Sigmoid colon (tissue), 7 donors: ENCODE data around the gene SIVA1. TPM values are rescaled to one million over a fixed set of nuclear protein-coding genes. Genes with fewer than 3 reads are reported as not detected.

ENCODE experiments used
- DNase-seq: peaks from one replicate; pipeline ENCODE4 v3.0.0-alpha.2; 2019
- H3K27ac ChIP-seq, 4 donors: fragments of 200-600 bp; sonication (generic); one replicate each; pipeline ENCODE4 v1.5.1; 2016 to 2019; ENCODE audit warnings: mild to moderate bottlenecking in 1 of 4
- H3K27me3 ChIP-seq, 3 donors: fragments of 200-600 bp; sonication (generic); one replicate each; pipeline ENCODE4 v1.5.1; 2019; ENCODE audit warnings: mild to moderate bottlenecking in 1 of 3
- H3K36me3 ChIP-seq, 4 donors: fragments of 200-600 bp; sonication (generic); one replicate each; pipeline ENCODE4 v1.5.1; 2016 to 2019
- H3K4me1 ChIP-seq, 4 donors: fragments of 200-600 bp; sonication (generic); one replicate each; pipeline ENCODE4 v1.5.1; 2017 to 2019
- H3K4me3 ChIP-seq, 4 donors: fragments of 200-600 bp; sonication (generic); one replicate each; pipeline ENCODE4 v1.5.1; 2017 to 2019; ENCODE audit warnings: mild to moderate bottlenecking in 2 of 4, moderate library complexity in 1 of 4
- H3K9me3 ChIP-seq, 4 donors: fragments of 200-600 bp in 3 of 4; sonication (generic) in 3 of 4; one replicate each; pipeline versions ENCODE4 v1.5.1 to v1.6.1; 2013 to 2019
- EP300 ChIP-seq, 4 donors: sonication (generic); formaldehyde crosslinking; IDR thresholded peaks; one replicate each; pipeline ENCODE4 v1.6.1; 2017; ENCODE audit warnings: antibody characterized with exemption in 4 of 4
- POLR2A ChIP-seq, 2 donors: fragments of 450-650 bp; IDR thresholded peaks; one replicate each; pipeline ENCODE4 v1.6.1; 2016; ENCODE audit warnings: antibody characterized with exemption in 2 of 2, mild to moderate bottlenecking in 2 of 2, moderate library complexity in 2 of 2
- POLR2AphosphoS5 ChIP-seq, 4 donors: sonication (generic); formaldehyde crosslinking; IDR thresholded peaks; one replicate each; pipeline ENCODE4 v1.6.1; 2017; ENCODE audit warnings: antibody characterized with exemption in 4 of 4
- WGBS, 2 donors: extraction: QIAGEN DNeasy Blood & Tissue Kit; methylation state at CpG; one replicate each; pipeline ENCODE4 v1.1.7; 2013; 5-methylcytosine and 5-hydroxymethylcytosine counted together
- intact Hi-C: fragments of 100-400 bp; cut with DNase I; formaldehyde crosslinking; loops from one replicate; pipeline ENCODE4 v1.15.1; 2023
- polyA plus RNA-seq, 3 donors: library from polyadenylated mRNA; stranded (reverse); fragments of 200-250 nt; gene quantifications; one replicate each; pipeline ENCODE4 v1.2.3, GENCODE V29; 2013
- total RNA-seq, 4 donors: library from RNA; depleted of rRNA; stranded (reverse); fragments of >200 nt; gene quantifications; one replicate each; pipeline ENCODE4 v1.1.0, GENCODE V29; 2016
- TF ChIP-seq, protein P1 (sequence below), 4 experiments: fragments of 450-650 bp in 3 of 4; fragments of 200-600 bp in 1 of 4; IDR thresholded peaks; one replicate each; pipeline ENCODE4 v1.5.1; 2016 to 2019; ENCODE audit warnings: antibody characterized with exemption in 4 of 4, mild to moderate bottlenecking in 3 of 4, moderate library complexity in 2 of 4
- donor health status: healthy with polysubstance abuse.
- donor health status: Bipolar disorder and iron deficiency.
- donor health status: healthy.

Gene SIVA1
- total and polyA plus RNA-seq, 7 donors: 124 to 512 (median 235) TPM

DNA sequence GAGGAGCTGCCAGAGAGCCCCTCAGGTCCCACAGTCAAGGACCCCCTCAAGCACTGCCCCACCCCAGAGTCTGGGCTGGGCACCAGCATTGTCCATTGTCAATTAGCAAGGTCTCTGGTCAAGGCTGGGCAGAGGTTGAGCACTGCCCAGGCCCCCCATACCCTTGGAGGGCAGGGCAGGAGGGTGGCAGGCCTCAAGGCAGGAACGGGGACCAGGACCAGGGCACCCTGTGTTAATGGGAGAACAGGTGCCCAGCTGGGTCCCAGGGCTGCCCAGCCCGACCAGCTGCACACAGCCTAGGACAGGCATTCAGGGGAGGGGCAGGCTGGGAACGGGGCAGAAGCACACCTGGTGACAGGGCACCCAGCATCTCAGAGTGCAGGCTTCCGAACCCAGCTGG lies 18.4 kb downstream of the SIVA1 start:
- no peaks in the 10 kb centered on the region for H3K9me3 ChIP-seq
- WGBS, 2 donors: 97 to 98% methylated on average over 4 of the region's 4 CpGs
- H3K27me3 ChIP-seq: no peaks in the 10 kb centered on the region
- H3K4me1 ChIP-seq: peaks cover 0 to 10% (median 9%) of the 10 kb centered on the region in 4 donors
- DNase-seq: no peak
- no peak overlapping the region for H3K27ac ChIP-seq
- H3K4me3 ChIP-seq: no peak overlapping the region
- peaks cover 6 to 60% (median 37%) of the 10 kb centered on the region in 4 donors for H3K36me3 ChIP-seq
- TF ChIP-seq EP300 (IDR thresholded peaks at IDR 0.05): no peak
- no peak for TF ChIP-seq POLR2AphosphoS5 (IDR thresholded peaks at IDR 0.05)
- TF ChIP-seq POLR2A (IDR thresholded peaks at IDR 0.05): no peak
- TF ChIP-seq, protein P1, sequence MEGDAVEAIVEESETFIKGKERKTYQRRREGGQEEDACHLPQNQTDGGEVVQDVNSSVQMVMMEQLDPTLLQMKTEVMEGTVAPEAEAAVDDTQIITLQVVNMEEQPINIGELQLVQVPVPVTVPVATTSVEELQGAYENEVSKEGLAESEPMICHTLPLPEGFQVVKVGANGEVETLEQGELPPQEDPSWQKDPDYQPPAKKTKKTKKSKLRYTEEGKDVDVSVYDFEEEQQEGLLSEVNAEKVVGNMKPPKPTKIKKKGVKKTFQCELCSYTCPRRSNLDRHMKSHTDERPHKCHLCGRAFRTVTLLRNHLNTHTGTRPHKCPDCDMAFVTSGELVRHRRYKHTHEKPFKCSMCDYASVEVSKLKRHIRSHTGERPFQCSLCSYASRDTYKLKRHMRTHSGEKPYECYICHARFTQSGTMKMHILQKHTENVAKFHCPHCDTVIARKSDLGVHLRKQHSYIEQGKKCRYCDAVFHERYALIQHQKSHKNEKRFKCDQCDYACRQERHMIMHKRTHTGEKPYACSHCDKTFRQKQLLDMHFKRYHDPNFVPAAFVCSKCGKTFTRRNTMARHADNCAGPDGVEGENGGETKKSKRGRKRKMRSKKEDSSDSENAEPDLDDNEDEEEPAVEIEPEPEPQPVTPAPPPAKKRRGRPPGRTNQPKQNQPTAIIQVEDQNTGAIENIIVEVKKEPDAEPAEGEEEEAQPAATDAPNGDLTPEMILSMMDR (IDR thresholded peaks at IDR 0.05): no peak
- intact Hi-C loops: no loop called here

DNA sequence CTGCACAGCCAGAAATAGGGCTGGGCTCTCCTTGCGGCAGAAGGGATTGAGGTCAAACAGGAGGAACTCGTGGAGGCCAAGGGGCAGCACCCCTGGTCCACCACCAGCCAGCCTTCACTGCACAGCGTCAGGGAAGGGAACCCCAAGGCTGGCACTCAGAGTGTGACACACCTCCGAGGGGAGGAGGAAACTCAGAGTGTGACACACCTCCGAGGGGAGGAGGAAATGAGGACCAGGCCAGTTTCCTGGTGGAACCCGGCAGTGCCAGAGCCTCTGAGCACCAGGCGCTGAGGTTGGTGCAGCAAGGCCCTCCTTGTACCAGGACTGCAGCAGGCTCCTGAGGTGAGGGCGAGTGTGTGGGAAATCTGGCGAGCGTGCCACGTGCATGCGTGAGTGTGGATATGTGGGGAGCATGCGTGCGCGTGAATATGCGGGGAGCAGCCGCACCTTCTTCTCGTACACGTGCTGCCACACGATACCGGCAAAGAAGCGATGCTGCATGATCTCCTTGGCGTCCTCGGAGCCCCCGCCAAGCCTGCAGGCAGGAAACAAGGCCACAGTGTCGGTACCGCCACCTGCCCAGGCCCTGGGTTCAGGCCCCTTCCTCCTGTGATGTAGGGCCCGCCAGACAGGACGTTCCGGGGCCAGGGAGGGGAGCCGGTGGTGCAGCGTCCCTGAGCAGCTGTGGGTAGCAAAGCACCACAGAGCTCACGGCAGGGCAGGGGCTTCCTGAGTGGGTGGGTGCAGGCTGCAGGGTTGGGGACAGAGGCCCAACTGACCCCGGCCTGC lies 19.2 kb downstream of the SIVA1 start:
- Histone ChIP-seq H3K4me1 (peaks cover 0 to 10% (median 9%) of the 10 kb centered on the region in 4 donors), H3K27ac (no peak overlapping the region), H3K36me3 (peaks cover 8 to 67% (median 37%) of the 10 kb centered on the region in 4 donors), H3K9me3 (no peaks in the 10 kb centered on the region), H3K27me3 (no peaks in the 10 kb centered on the region), H3K4me3 (no peak overlapping the region)
- intact Hi-C loops: loop anchor here (1.0 kb wide), 1 partner anchor 49 kb away; no protein-coding TSS in a partner anchor
- TF ChIP-seq POLR2AphosphoS5 (IDR thresholded peaks at IDR 0.05) (no peak), EP300 (IDR thresholded peaks at IDR 0.05) (no peak)
- no peak for DNase-seq
- 89 to 91% methylated on average over 34 of the region's 34 CpGs for whole genome bisulfite sequencing, 2 donors

GRCh38 chr14:104772707-104773504 lies 20.0 kb downstream of the SIVA1 start:
- no peak overlapping the region for H3K27ac ChIP-seq
- intact Hi-C loops: loop anchor here (1.0 kb wide), 1 partner anchor 48 kb away; no protein-coding TSS in a partner anchor
- no peaks in the 10 kb centered on the region for H3K9me3 ChIP-seq
- H3K4me3 ChIP-seq: no peak overlapping the region
- DNase-seq: no peak
- peaks cover 0 to 10% (median 9%) of the 10 kb centered on the region in 4 donors for H3K4me1 ChIP-seq
- TF ChIP-seq POLR2A (IDR thresholded peaks at IDR 0.05) (no peak), POLR2AphosphoS5 (IDR thresholded peaks at IDR 0.05) (no peak), EP300 (IDR thresholded peaks at IDR 0.05) (no peak)
- TF ChIP-seq, protein P1 (IDR thresholded peaks at IDR 0.05): no peak
- no peaks in the 10 kb centered on the region for H3K27me3 ChIP-seq
- peaks cover 8 to 68% (median 38%) of the 10 kb centered on the region in 4 donors for H3K36me3 ChIP-seq
- WGBS, 2 donors: 93 to 96% methylated on average over 38 of the region's 38 CpGs

DNA sequence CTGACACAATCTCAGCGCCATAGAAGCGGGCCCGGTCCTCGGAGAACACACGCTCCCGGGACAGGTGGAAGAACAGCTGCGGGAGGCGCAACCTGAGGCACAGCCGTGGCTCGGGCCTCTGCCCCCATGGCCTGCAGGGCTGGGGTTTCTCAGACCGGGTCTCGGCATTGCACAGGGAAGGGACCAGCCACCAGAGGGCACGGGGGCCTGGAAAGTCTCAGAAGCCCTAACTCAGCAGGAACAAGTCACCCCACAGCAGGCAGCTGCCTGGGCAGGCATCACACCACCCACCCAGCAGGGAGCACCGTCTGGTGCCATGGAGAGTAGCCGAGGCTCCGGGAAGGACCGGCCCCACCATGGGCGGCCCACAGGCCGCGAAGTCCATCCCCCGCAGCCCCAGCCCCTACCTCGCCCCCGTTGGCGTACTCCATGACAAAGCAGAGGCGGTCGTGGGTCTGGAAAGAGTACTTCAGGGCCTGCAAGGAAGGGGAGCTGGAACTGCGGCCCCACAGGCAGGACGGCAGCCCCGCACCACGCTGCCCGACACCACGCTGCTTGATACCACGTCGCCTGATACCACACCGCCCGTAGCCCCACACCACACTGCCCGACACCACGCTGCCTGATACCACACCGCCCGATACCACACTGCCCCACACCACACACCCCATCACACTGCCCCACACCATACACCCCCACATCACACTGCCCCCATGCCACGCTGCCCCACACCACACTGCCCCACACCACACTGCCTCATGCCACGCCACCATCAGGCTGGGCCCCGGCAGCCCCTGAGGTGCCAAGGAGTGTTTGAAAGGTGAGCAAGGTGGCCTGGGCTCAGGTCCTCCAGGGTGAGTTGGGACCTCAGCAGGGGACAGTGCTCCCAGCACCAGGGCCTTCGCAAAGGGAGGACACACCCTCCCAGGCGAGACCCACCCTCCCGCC lies 20.8 kb downstream of the SIVA1 start:
- Histone ChIP-seq H3K27me3 (no peaks in the 10 kb centered on the region), H3K4me3 (no peak overlapping the region), H3K27ac (no peak overlapping the region), H3K9me3 (no peaks in the 10 kb centered on the region), H3K4me1 (peaks cover 0 to 3% (median 2%) of the 10 kb centered on the region in 4 donors), H3K36me3 (peaks cover 8 to 69% (median 38%) of the 10 kb centered on the region in 4 donors)
- intact Hi-C loops: no loop called here
- TF ChIP-seq POLR2A (IDR thresholded peaks at IDR 0.05) (no peak), POLR2AphosphoS5 (IDR thresholded peaks at IDR 0.05) (no peak), EP300 (IDR thresholded peaks at IDR 0.05) (no peak)
- TF ChIP-seq, protein P1 (IDR thresholded peaks at IDR 0.05): no peak
- 92% methylated on average over 46 of the region's 46 CpGs for WGBS, 2 donors
- no peak for DNase-seq
